HG03095 (cell line): ENCODE results near the gene SMG1.
"Not testable (repeated sequence)": the region's sequence is repeated elsewhere in the genome, so short reads cannot be mapped to it uniquely, and the experiment has no call there.

ENCODE experiments used
- ATAC-seq: cut with Tn5 transposase; IDR thresholded peaks from one replicate; pipeline ENCODE4 v1.9.1; 2021; ENCODE audit warnings: moderate library complexity; ENCODE audit not compliant: unreplicated experiment

Gene SMG1

GRCh38 chr16:18772171-18772570 lies 154.0 kb downstream of the SMG1 start:
- not testable (repeated sequence) for ATAC-seq

- ATAC-seq: not testable (repeated sequence)
Measured at GRCh38 chr16:18770336-18770962, 155.8 kb downstream of the SMG1 start.

GRCh38 chr16:18767217-18767616 lies 159.0 kb downstream of the SMG1 start:
- ATAC-seq: not testable (repeated sequence)

- peak; percentile 62 for ATAC-seq
Measured at GRCh38 chr16:18762713-18763112, 163.5 kb downstream of the SMG1 start.

GRCh38 chr16:18759598-18760520 lies 166.3 kb downstream of the SMG1 start:
- peak; percentile 54 for ATAC-seq

GRCh38 chr16:18757960-18758660 lies 168.1 kb downstream of the SMG1 start:
- not testable (repeated sequence) for ATAC-seq

- ATAC-seq: not testable (repeated sequence)
Measured at GRCh38 chr16:18756639-18757038, 169.6 kb downstream of the SMG1 start.
